Osteoblast (primary cell): ENCODE results near the gene EEF1A2. TPM values are rescaled to one million over a fixed set of nuclear protein-coding genes. Genes with fewer than 3 reads are reported as not detected.

Source experiments
- DNase-seq: peaks from one replicate; pipeline ENCODE4 v3.0.0; 2011; ENCODE audit warnings: low spot score, mixed read lengths; ENCODE audit not compliant: insufficient read length; ENCODE audit errors: missing footprints
- H2AFZ ChIP-seq: 2 replicates; pipeline ENCODE4 v1.6.0; 2011; ENCODE audit warnings: mild to moderate bottlenecking, low read length
- H3K27ac ChIP-seq: 2 replicates; pipeline ENCODE4 v1.5.1; 2011; ENCODE audit warnings: mild to moderate bottlenecking, low read depth, low read length, moderate library complexity
- H3K27me3 ChIP-seq: 2 replicates; pipeline ENCODE4 v1.6.0; 2012; ENCODE audit warnings: mild to moderate bottlenecking, control low read depth, inconsistent platforms, low read length, moderate library complexity; ENCODE audit not compliant: insufficient read depth
- H3K36me3 ChIP-seq: 2 replicates; pipeline ENCODE4 v1.5.1; 2011; ENCODE audit warnings: mild to moderate bottlenecking, low read length, control low read depth, moderate library complexity; ENCODE audit not compliant: insufficient read depth
- H3K4me1 ChIP-seq: 2 replicates; pipeline ENCODE4 v1.5.1; 2011; ENCODE audit warnings: mild to moderate bottlenecking, low read length, control low read depth, moderate library complexity; ENCODE audit not compliant: insufficient read depth
- H3K4me2 ChIP-seq: 2 replicates; pipeline ENCODE4 v1.6.0; 2011; ENCODE audit warnings: mild to moderate bottlenecking, low read length; ENCODE audit not compliant: insufficient read depth
- H3K4me3 ChIP-seq: fragments of 200-600 bp; sonication (generic); 3 replicates; pipeline ENCODE4 v1.5.1; 2012; ENCODE audit warnings: mild to moderate bottlenecking, low read length, inconsistent platforms; ENCODE audit not compliant: insufficient read depth
- H3K79me2 ChIP-seq: 2 replicates; pipeline ENCODE4 v1.6.0; 2012; ENCODE audit warnings: mild to moderate bottlenecking, low read length, control low read depth, inconsistent platforms; ENCODE audit not compliant: insufficient read depth
- H3K9me3 ChIP-seq: 2 replicates; pipeline ENCODE4 v1.5.1; 2011; ENCODE audit warnings: low read depth, low read length, control low read depth
- H4K20me1 ChIP-seq: 2 replicates; pipeline ENCODE4 v1.6.0; 2012; ENCODE audit warnings: mild to moderate bottlenecking, low read length, control low read depth; ENCODE audit not compliant: insufficient read depth
- CTCF ChIP-seq: IDR thresholded peaks from 2 replicates; pipeline ENCODE4 v1.5.1; 2011; ENCODE audit warnings: mild to moderate bottlenecking, low read depth, low read length, moderate library complexity; ENCODE audit errors: extremely low read depth
- total RNA-seq: library from RNA; depleted of rRNA; stranded (reverse); fragments of >200 nt; gene quantifications from 2 replicates; pipeline ENCODE4 v1.2.3, GENCODE V29; 2012

EEF1A2 gene
- total RNA-seq, 1 donor, result not detected

- H3K4me2 ChIP-seq, result no peak overlapping the region
Measured at GRCh38 chr20:63441136-63442099, 57.5 kb downstream of the EEF1A2 start.

GRCh38 chr20:63440366-63440955, 58.4 kb downstream of the EEF1A2 start:
- H3K9me3 ChIP-seq, result no peaks in the 10 kb centered on the region
- no peaks in the 10 kb centered on the region for H4K20me1 ChIP-seq
- no peak overlapping the region for H3K27ac ChIP-seq
- H2AFZ ChIP-seq, result no peak overlapping the region
- DNase-seq, result no peak
- H3K4me2 ChIP-seq, result no peak overlapping the region
- no peaks in the 10 kb centered on the region for H3K27me3 ChIP-seq
- no peaks in the 10 kb centered on the region for H3K4me1 ChIP-seq
- TF ChIP-seq CTCF, result no peak
- no peaks in the 10 kb centered on the region for H3K79me2 ChIP-seq
- H3K36me3 ChIP-seq, result no peaks in the 10 kb centered on the region
- H3K4me3 ChIP-seq, result no peak overlapping the region

More at GRCh38 chr20:63441136-63442099, 57.5 kb downstream of the EEF1A2 start:
- Histone ChIP-seq H3K4me3 (no peak overlapping the region), H3K27me3 (no peaks in the 10 kb centered on the region), H3K36me3 (no peaks in the 10 kb centered on the region), H4K20me1 (no peaks in the 10 kb centered on the region), H3K79me2 (no peaks in the 10 kb centered on the region), H3K27ac (no peak overlapping the region), H3K9me3 (no peaks in the 10 kb centered on the region), H2AFZ (no peak overlapping the region), H3K4me1 (no peaks in the 10 kb centered on the region)
- DNase-seq, result no peak
- TF ChIP-seq CTCF, result no peak

- H4K20me1 ChIP-seq, result no peaks in the 10 kb centered on the region
- H3K27ac ChIP-seq, result no peak overlapping the region
- H3K4me3 ChIP-seq, result no peak overlapping the region
- H3K4me2 ChIP-seq, result no peak overlapping the region
- no peaks in the 10 kb centered on the region for H3K79me2 ChIP-seq
- no peaks in the 10 kb centered on the region for H3K36me3 ChIP-seq
- H3K4me1 ChIP-seq, result no peaks in the 10 kb centered on the region
- DNase-seq, result no peak
- H3K9me3 ChIP-seq, result no peaks in the 10 kb centered on the region
- H2AFZ ChIP-seq, result no peak overlapping the region
- H3K27me3 ChIP-seq, result peaks cover 4% of the 10 kb centered on the region
- no peak for TF ChIP-seq CTCF
Measured at GRCh38 chr20:63439866-63440265, 59.0 kb downstream of the EEF1A2 start.

GRCh38 chr20:63438121-63438520, 60.8 kb downstream of the EEF1A2 start:
- Histone ChIP-seq H2AFZ (no peak overlapping the region), H3K79me2 (no peaks in the 10 kb centered on the region), H3K36me3 (no peaks in the 10 kb centered on the region), H3K27me3 (peaks cover 4% of the 10 kb centered on the region), H3K4me1 (no peaks in the 10 kb centered on the region), H3K27ac (no peak overlapping the region), H3K4me2 (no peak overlapping the region), H4K20me1 (no peaks in the 10 kb centered on the region), H3K9me3 (no peaks in the 10 kb centered on the region), H3K4me3 (no peak overlapping the region)
- TF ChIP-seq CTCF, result no peak
- DNase-seq, result no peak
